Mucosa of rectum (tissue), 2 donors: ENCODE measurements around the gene CLMP.
A peak's percentile ranks its signal among the peaks of the same experiment; 100 is the strongest.

ENCODE experiments used
- H3K27ac ChIP-seq, 2 donors: one replicate each; pipeline ENCODE4 v1.7.0; 2013; ENCODE audit warnings: inconsistent platforms in 2 of 2, low read depth in 2 of 2, low read length in 2 of 2
- H3K27me3 ChIP-seq, 2 donors: one replicate each; pipeline ENCODE4 v1.7.0; 2013; ENCODE audit warnings: low read length in 2 of 2; ENCODE audit not compliant: control insufficient read depth in 2 of 2, insufficient read depth in 2 of 2
- H3K36me3 ChIP-seq, 2 donors: one replicate each; pipeline ENCODE4 v1.7.0; 2013; ENCODE audit warnings: low read length in 2 of 2; ENCODE audit not compliant: control insufficient read depth in 2 of 2, insufficient read depth in 2 of 2
- H3K4me1 ChIP-seq, 2 donors: one replicate each; pipeline ENCODE4 v1.7.0; 2013; ENCODE audit warnings: low read length in 2 of 2, mild to moderate bottlenecking in 1 of 2; ENCODE audit not compliant: control insufficient read depth in 2 of 2, insufficient read depth in 2 of 2
- H3K4me3 ChIP-seq, 2 donors: one replicate each; pipeline ENCODE4 v1.7.0; 2013; ENCODE audit warnings: low read length in 2 of 2
- H3K9ac ChIP-seq, 2 donors: one replicate each; pipeline ENCODE4 v1.7.0; 2013; ENCODE audit warnings: low read length in 2 of 2, low read depth in 1 of 2, mild to moderate bottlenecking in 1 of 2
- H3K9me3 ChIP-seq, 2 donors: one replicate each; pipeline ENCODE4 v1.7.0; 2013; ENCODE audit warnings: low read length in 2 of 2; ENCODE audit not compliant: control insufficient read depth in 2 of 2
- donor health status: healthy.
- donor health status: Normal muscosa, but diverticular disease.

Gene CLMP, protein sequence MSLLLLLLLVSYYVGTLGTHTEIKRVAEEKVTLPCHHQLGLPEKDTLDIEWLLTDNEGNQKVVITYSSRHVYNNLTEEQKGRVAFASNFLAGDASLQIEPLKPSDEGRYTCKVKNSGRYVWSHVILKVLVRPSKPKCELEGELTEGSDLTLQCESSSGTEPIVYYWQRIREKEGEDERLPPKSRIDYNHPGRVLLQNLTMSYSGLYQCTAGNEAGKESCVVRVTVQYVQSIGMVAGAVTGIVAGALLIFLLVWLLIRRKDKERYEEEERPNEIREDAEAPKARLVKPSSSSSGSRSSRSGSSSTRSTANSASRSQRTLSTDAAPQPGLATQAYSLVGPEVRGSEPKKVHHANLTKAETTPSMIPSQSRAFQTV

GRCh38 chr11:123195188-123196059 lies at the start of gene CLMP:
TSS of gene CLMP (minus strand) at chr11:123195248. CDS start at chr11:123194940, 308 bp downstream.
- Histone ChIP-seq H3K4me1 (peaks cover 0 to 7% of the 10 kb centered on the region in 2 donors), H3K27ac (peak within 1 kb of the TSS; percentile 66 to 70), H3K27me3 (peaks cover 14 to 24% of the 10 kb centered on the region in 2 donors), H3K9ac (peak within 1 kb of the TSS; percentile 43 to 65), H3K36me3 (no peaks in the 10 kb centered on the region), H3K9me3 (no peaks in the 10 kb centered on the region), H3K4me3 (peak within 1 kb of the TSS; percentile 62 to 63)

- Histone ChIP-seq H3K4me1 (no peaks in the 10 kb centered on the region), H3K36me3 (no peaks in the 10 kb centered on the region), H3K27me3 (no peaks in the 10 kb centered on the region), H3K27ac (no peak overlapping the region), H3K4me3 (no peak overlapping the region), H3K9me3 (no peaks in the 10 kb centered on the region), H3K9ac (no peak overlapping the region)
These were observed 47.0 kb upstream of the CLMP start for GRCh38 chr11:123241874-123242543.

DNA sequence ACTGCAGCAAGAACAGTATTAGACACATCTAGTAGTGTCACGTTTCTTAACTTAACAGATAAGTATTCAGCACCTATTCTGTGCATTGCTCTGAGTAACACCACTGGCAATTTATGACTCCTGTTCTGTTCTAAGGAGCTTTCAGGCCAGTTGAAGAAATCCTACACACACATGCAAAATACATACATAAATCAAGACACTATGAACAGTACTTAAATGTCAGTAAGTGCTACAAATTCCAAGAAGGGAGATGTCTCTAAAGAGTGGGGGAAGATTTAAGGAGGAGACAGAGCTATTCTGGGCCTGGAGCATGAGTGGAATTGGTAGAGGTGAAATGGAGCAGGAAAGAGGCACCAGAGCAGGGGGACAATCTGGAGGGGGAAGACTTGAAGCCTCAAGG lies 46.2 kb upstream of the CLMP start:
- H3K27me3 ChIP-seq: no peaks in the 10 kb centered on the region
- H3K27ac ChIP-seq: no peak overlapping the region
- no peaks in the 10 kb centered on the region for H3K4me1 ChIP-seq
- no peak overlapping the region for H3K4me3 ChIP-seq
- H3K36me3 ChIP-seq: no peaks in the 10 kb centered on the region
- no peaks in the 10 kb centered on the region for H3K9me3 ChIP-seq
- H3K9ac ChIP-seq: no peak overlapping the region

GRCh38 chr11:123239191-123240150 lies 44.4 kb upstream of the CLMP start:
- Histone ChIP-seq H3K9me3 (no peaks in the 10 kb centered on the region), H3K9ac (no peak overlapping the region), H3K36me3 (no peaks in the 10 kb centered on the region), H3K27me3 (no peaks in the 10 kb centered on the region), H3K4me3 (no peak overlapping the region), H3K27ac (no peak overlapping the region), H3K4me1 (no peaks in the 10 kb centered on the region)

DNA sequence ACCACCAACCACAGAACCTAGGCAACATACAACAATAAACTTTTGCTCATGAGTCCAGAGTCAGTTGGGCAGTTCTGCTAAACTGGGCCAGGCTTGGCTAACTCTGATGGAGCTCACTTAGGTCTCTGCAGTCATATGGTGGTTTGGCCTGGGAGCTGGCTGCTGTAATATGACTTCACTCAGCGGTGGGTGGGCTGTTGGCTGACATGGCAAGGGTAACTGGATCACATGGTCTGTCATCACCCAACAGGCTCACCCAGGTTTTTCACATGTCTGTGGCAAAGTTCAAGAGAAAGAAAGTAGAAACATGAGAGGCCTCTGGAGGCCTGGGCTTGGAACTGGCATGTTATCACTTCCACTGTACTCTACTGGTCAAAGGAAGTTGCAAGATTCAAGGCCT lies 43.2 kb upstream of the CLMP start:
- Histone ChIP-seq H3K36me3 (no peaks in the 10 kb centered on the region), H3K27me3 (no peaks in the 10 kb centered on the region), H3K4me3 (no peak overlapping the region), H3K27ac (no peak overlapping the region), H3K9ac (no peak overlapping the region), H3K4me1 (no peaks in the 10 kb centered on the region), H3K9me3 (no peaks in the 10 kb centered on the region)

DNA sequence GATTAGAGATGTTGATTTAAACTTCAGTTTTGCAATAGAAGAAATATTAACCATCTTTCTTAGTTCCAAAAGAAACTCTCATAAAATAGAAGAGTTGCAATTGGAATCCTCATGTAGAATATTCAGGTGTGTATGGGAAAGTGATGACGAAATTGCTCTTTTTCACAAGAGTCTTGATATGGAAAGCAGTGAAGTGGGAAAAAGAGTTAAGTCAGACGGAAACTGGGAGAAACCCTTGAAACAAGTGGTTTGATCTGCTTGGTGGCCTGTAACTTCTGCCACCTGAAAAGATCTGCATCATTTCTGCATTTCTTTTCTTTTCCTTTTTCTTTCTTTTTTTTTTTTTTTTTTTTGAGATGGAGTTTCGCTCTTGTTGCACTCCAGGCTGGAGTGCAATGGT lies 41.8 kb upstream of the CLMP start:
- no peak overlapping the region for H3K4me3 ChIP-seq
- H3K27me3 ChIP-seq: no peaks in the 10 kb centered on the region
- H3K36me3 ChIP-seq: no peaks in the 10 kb centered on the region
- no peak overlapping the region for H3K9ac ChIP-seq
- no peaks in the 10 kb centered on the region for H3K9me3 ChIP-seq
- H3K4me1 ChIP-seq: no peaks in the 10 kb centered on the region
- H3K27ac ChIP-seq: no peak overlapping the region

DNA sequence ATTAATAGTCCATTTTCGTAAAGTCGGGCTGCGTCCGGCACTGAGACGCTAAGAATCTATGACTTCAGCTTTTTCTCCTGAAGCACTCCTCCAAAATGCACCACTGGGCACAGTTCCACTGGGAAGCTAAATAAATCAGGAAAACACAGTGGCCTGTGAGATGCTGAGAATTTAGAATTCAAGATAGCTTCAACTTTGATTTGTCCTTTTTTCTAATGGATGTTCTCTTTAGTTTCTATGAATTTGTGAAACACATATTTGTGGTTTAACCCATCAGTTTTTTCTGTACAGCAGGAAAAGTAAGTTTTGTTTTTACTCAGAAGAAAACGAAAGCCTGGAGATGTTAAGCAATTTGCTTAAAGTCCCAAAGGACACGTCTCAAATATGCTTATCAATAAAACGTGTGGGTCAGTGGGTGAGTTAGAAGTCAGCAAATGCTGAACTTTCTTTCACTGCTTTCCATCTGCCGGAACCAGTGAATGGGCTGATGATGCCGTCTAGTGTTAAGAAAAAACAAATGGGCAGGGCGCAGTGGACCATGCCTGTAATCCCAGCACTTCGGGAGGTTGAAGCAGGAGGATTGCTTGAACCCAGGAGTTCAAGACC lies 40.7 kb upstream of the CLMP start:
- Histone ChIP-seq H3K4me1 (no peaks in the 10 kb centered on the region), H3K9ac (no peak overlapping the region), H3K27ac (peak overlapping the region; percentile 7 to 64), H3K36me3 (no peaks in the 10 kb centered on the region), H3K27me3 (no peaks in the 10 kb centered on the region), H3K4me3 (no peak overlapping the region), H3K9me3 (no peaks in the 10 kb centered on the region)

DNA sequence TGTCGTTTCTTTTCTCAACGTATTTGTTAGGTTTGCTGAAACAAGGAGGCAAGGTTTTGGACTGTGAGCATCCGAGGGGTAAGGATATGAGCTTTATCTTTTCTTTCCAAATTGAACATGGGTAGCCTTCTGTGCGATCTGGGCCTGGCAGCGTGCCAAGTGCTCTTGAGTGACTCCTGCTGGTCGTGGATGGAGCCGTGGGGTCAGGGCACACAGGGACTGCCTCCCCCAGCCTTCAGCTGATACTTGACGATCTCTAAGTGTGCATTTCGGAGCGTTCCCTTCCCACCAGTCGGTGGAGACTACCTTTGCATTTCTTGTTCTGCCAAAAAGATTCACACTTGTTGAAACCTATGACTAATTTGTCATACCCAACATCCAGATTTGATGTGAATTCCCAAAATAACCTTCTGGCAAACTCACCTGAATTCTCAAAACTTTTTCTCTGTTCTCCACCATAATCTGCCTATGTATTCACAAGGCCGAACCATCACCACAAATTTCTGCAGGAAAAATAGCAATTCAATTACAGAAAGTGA lies 40.1 kb upstream of the CLMP start:
- no peaks in the 10 kb centered on the region for H3K36me3 ChIP-seq
- H3K27me3 ChIP-seq: no peaks in the 10 kb centered on the region
- no peak overlapping the region for H3K9ac ChIP-seq
- no peaks in the 10 kb centered on the region for H3K4me1 ChIP-seq
- peak overlapping the region; percentile 7 to 64 for H3K27ac ChIP-seq
- no peaks in the 10 kb centered on the region for H3K9me3 ChIP-seq
- H3K4me3 ChIP-seq: no peak overlapping the region

DNA sequence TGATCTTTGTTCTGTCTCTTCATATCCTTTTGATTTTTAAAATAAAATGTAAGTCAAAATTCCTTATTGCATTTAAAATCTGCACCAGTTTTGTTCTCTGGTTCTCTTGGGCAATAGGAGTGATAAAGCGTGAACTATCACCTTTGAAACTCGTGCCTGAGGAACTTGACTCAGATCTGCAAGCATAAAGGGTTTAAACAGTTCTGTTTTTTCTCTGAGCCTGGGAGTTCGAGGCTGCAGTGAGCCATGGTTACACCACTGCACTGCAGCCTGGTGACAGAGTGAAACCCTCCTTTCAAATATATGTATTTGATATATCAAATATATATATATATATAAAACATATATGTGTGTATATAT lies 38.9 kb upstream of the CLMP start:
- Histone ChIP-seq H3K27ac (no peak overlapping the region), H3K27me3 (no peaks in the 10 kb centered on the region), H3K9me3 (no peaks in the 10 kb centered on the region), H3K36me3 (no peaks in the 10 kb centered on the region), H3K9ac (no peak overlapping the region), H3K4me1 (no peaks in the 10 kb centered on the region), H3K4me3 (no peak overlapping the region)
